DOHH2 (cell line): ENCODE results near the gene KANTR.

ENCODE experiments used
- CTCF ChIP-seq: fragments of 200-600 bp; sonication (generic); IDR thresholded peaks from one replicate; pipeline ENCODE4 v1.5.1; 2014; ENCODE audit warnings: antibody characterized with exemption, mild to moderate bottlenecking, low read depth, low read length; ENCODE audit not compliant: poor library complexity, severe bottlenecking
- EZH2phosphoT487 ChIP-seq: fragments of 200-600 bp; sonication (generic); IDR thresholded peaks from 2 replicates; pipeline ENCODE4 v1.6.1; 2017; ENCODE audit warnings: borderline replicate concordance, mild to moderate bottlenecking, antibody characterized with exemption, low read length, moderate library complexity, mixed read lengths

- TF ChIP-seq CTCF (no peak), EZH2phosphoT487 (no peak)
Observed at GRCh38 chrX:53115550-53115874, 21.6 kb downstream of the KANTR start.
